Measurements from ENCODE around the gene KIAA1586. TPM values are rescaled to one million over a fixed set of nuclear protein-coding genes. Genes with fewer than 3 reads are reported as not detected.

The KIAA1586 gene
- total and polyA plus RNA-seq, 2 of the 13 experiments (the other 11 are each of a cell fraction or from before 2014, with no cell fraction given): 5.5 to 16.9 TPM

- TF ChIP-seq ZNF318 (CRISPR knock-in tag; IDR thresholded peaks at IDR 0.05): peak; percentile 32; the same call in 1 of the 2 replicates
- TF ChIP-seq RAD51 (IDR thresholded peaks at IDR 0.05; ENCODE audit: borderline replicate concordance): no peak
- TF ChIP-seq ZNF609 (CRISPR knock-in tag; IDR thresholded peaks at IDR 0.05; ENCODE audit: borderline replicate concordance): peak; percentile 75; the same call in 1 of the 2 replicates
- TF ChIP-seq HDAC2 (CRISPR knock-in tag; IDR thresholded peaks at IDR 0.05): peak; percentile 69; the same call in 1 of the 2 replicates
- peak; percentile 74; the same call in 1 of the 2 replicates for TF ChIP-seq ZNF503 (CRISPR knock-in tag; IDR thresholded peaks at IDR 0.05)
- TF ChIP-seq ZNF607 (CRISPR knock-in tag; IDR thresholded peaks at IDR 0.05; ENCODE audit: borderline replicate concordance): peak; percentile 85
- TF ChIP-seq ARNT2 (CRISPR knock-in tag; IDR thresholded peaks at IDR 0.05; ENCODE audit: low read depth): peak; percentile 71
- 0 out of 2 replicates have a peak, but pooled peaks have one; percentile 35 for TF ChIP-seq ZNF766 (CRISPR knock-in tag; IDR thresholded peaks at IDR 0.05; ENCODE audit: borderline replicate concordance)
- no peak for TF ChIP-seq MAFG (CRISPR knock-in tag; IDR thresholded peaks at IDR 0.05)
- no peak for TF ChIP-seq ZFP36 (IDR thresholded peaks at IDR 0.05; ENCODE audit: borderline replicate concordance, low read depth, low read length, partially characterized antibody)
- peak; percentile 71; the same call in 1 of the 2 replicates for TF ChIP-seq ZNF235 (CRISPR knock-in tag; IDR thresholded peaks at IDR 0.05; ENCODE audit: borderline replicate concordance)
- TF ChIP-seq MLLT10 (CRISPR knock-in tag; IDR thresholded peaks at IDR 0.05): no peak
- no peak for TF ChIP-seq TOPORS (CRISPR knock-in tag; IDR thresholded peaks at IDR 0.05)
These were observed 43.4 kb downstream of the KIAA1586 start, which contains the start of gene ZNF451 (continued) for GRCh38 chr6:57089687-57090457.
